Raji (cell line): ENCODE data around the gene PLEKHB1.

Experiments used
- POLR2A ChIP-seq: IDR thresholded peaks from 2 replicates; pipeline ENCODE4 v1.6.1; 2011; ENCODE audit warnings: low read depth, low read length, control low read depth; ENCODE audit not compliant: insufficient read depth

Gene PLEKHB1

GRCh38 chr11:73645972-73646631 lies at the start of gene PLEKHB1:
PLEKHB1 (plus strand) TSS chr11:73646581; CDS start chr11:73646609, 28 bp downstream.
- TF ChIP-seq POLR2A: no peak

GRCh38 chr11:73597336-73597955 lies 48.9 kb upstream of the PLEKHB1 start:
- TF ChIP-seq POLR2A: no peak

- peak; percentile 80 for TF ChIP-seq POLR2A
These were observed 48.2 kb upstream of the PLEKHB1 start, which contains the start of gene FAM168A for GRCh38 chr11:73597956-73598718. FAM168A (minus strand) TSS chr11:73598112; CDS start chr11:73468474, 129,638 bp downstream.

- TF ChIP-seq POLR2A: no peak
These were observed 47.5 kb upstream of the PLEKHB1 start for GRCh38 chr11:73598719-73599379.

GRCh38 chr11:73612601-73613140 lies 33.7 kb upstream of the PLEKHB1 start:
- no peak for TF ChIP-seq POLR2A

GRCh38 chr11:73614591-73614990 lies 31.8 kb upstream of the PLEKHB1 start:
- TF ChIP-seq POLR2A: no peak

- no peak for TF ChIP-seq POLR2A
These were observed 23.3 kb upstream of the PLEKHB1 start for GRCh38 chr11:73622926-73623593.

GRCh38 chr11:73623686-73624085 lies 22.7 kb upstream of the PLEKHB1 start:
- TF ChIP-seq POLR2A: no peak

GRCh38 chr11:73625696-73626318 lies 20.6 kb upstream of the PLEKHB1 start:
- TF ChIP-seq POLR2A: no peak

GRCh38 chr11:73629907-73630306 lies 16.5 kb upstream of the PLEKHB1 start:
- no peak for TF ChIP-seq POLR2A

- TF ChIP-seq POLR2A: no peak
These were observed 13.4 kb upstream of the PLEKHB1 start for GRCh38 chr11:73632996-73633395.

GRCh38 chr11:73633999-73634398 lies 12.4 kb upstream of the PLEKHB1 start:
- no peak for TF ChIP-seq POLR2A

GRCh38 chr11:73635721-73636120 lies 10.7 kb upstream of the PLEKHB1 start:
- TF ChIP-seq POLR2A: no peak

GRCh38 chr11:73636249-73636648 lies 10.1 kb upstream of the PLEKHB1 start:
- no peak for TF ChIP-seq POLR2A
